ENCODE results near the gene HERC2. TPM values are rescaled to one million over a fixed set of nuclear protein-coding genes. Genes with fewer than 3 reads are reported as not detected.
A peak's percentile ranks its signal among the peaks of the same experiment; 100 is the strongest.

Gene HERC2
- total and polyA plus RNA-seq, 9 donors = 33.3 to 83.3 (median 48.9) TPM

GRCh38 chr15:28109626-28110455, 212.1 kb downstream of the HERC2 start:
- TF ChIP-seq, protein P1, sequence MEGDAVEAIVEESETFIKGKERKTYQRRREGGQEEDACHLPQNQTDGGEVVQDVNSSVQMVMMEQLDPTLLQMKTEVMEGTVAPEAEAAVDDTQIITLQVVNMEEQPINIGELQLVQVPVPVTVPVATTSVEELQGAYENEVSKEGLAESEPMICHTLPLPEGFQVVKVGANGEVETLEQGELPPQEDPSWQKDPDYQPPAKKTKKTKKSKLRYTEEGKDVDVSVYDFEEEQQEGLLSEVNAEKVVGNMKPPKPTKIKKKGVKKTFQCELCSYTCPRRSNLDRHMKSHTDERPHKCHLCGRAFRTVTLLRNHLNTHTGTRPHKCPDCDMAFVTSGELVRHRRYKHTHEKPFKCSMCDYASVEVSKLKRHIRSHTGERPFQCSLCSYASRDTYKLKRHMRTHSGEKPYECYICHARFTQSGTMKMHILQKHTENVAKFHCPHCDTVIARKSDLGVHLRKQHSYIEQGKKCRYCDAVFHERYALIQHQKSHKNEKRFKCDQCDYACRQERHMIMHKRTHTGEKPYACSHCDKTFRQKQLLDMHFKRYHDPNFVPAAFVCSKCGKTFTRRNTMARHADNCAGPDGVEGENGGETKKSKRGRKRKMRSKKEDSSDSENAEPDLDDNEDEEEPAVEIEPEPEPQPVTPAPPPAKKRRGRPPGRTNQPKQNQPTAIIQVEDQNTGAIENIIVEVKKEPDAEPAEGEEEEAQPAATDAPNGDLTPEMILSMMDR (IDR thresholded peaks at IDR 0.05) = no peak
- TF ChIP-seq EP300 (IDR thresholded peaks at IDR 0.05) = no peak
- TF ChIP-seq POLR2A (IDR thresholded peaks at IDR 0.05) = no peak
- peaks cover 6% of the 10 kb centered on the region for H3K4me1 ChIP-seq (ENCODE audit: insufficient read depth)
- no peaks in the 10 kb centered on the region for H3K36me3 ChIP-seq
- no peak overlapping the region for H3K27ac ChIP-seq
- intact Hi-C loops (cut with DNase I) = no loop called here
- H3K27me3 ChIP-seq = no peaks in the 10 kb centered on the region
- H3K9me3 ChIP-seq = no peaks in the 10 kb centered on the region
- 83 to 92% (median 87%) methylated on average over 25 of the region's 25 CpGs for WGBS, 3 donors
- peak in 1 of 5 donors; percentile 13 for DNase-seq
- no peak overlapping the region for H3K4me3 ChIP-seq

DNA sequence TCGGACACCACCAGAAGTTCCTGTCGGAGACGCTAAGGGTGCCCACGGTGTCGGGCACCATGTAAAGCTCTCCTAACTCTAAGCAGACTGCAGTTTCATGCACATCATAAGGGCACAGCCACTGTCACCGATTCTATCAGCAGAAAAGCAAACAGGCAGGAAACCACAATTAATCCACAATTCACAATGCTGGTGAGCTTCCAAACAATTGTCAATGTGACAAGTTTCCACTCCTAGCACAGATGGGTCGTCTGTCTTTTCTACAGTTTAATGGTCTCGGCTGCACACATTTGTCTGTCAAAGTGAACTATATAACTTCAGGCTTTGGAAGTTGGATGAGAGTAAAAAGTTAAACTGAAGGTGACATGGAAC, 214.1 kb downstream of the HERC2 start:
- intact Hi-C loops (cut with DNase I) = no loop called here
- Histone ChIP-seq H3K4me3 (no peak overlapping the region), H3K27me3 (no peaks in the 10 kb centered on the region), H3K36me3 (no peaks in the 10 kb centered on the region), H3K4me1 (ENCODE audit: insufficient read depth) (peaks cover 6% of the 10 kb centered on the region), H3K27ac (no peak overlapping the region), H3K9me3 (no peaks in the 10 kb centered on the region)
- TF ChIP-seq POLR2A (IDR thresholded peaks at IDR 0.05) (no peak), EP300 (IDR thresholded peaks at IDR 0.05) (no peak)
- TF ChIP-seq, protein P1 (IDR thresholded peaks at IDR 0.05) = no peak
- 57 to 65% (median 64%) methylated on average over 8 of the region's 8 CpGs for WGBS, 3 donors
- no peak for DNase-seq

GRCh38 chr15:28107111-28107903, 214.7 kb downstream of the HERC2 start:
- Histone ChIP-seq H3K27ac (no peak overlapping the region), H3K4me1 (ENCODE audit: insufficient read depth) (peaks cover 6% of the 10 kb centered on the region), H3K36me3 (no peaks in the 10 kb centered on the region), H3K27me3 (no peaks in the 10 kb centered on the region), H3K4me3 (peak overlapping the region; percentile 44), H3K9me3 (no peaks in the 10 kb centered on the region)
- peak in 2 of 5 donors; percentile 33 to 50 for DNase-seq
- WGBS, 3 donors = 3 to 5% (median 4%) methylated on average over 51 to 63 of the region's 63 CpGs
- intact Hi-C loops (cut with DNase I) = no loop called here
- no peak for TF ChIP-seq EP300 (IDR thresholded peaks at IDR 0.05)
- no peak for TF ChIP-seq POLR2A (IDR thresholded peaks at IDR 0.05)
- TF ChIP-seq, protein P1 (IDR thresholded peaks at IDR 0.05) = no peak

DNA sequence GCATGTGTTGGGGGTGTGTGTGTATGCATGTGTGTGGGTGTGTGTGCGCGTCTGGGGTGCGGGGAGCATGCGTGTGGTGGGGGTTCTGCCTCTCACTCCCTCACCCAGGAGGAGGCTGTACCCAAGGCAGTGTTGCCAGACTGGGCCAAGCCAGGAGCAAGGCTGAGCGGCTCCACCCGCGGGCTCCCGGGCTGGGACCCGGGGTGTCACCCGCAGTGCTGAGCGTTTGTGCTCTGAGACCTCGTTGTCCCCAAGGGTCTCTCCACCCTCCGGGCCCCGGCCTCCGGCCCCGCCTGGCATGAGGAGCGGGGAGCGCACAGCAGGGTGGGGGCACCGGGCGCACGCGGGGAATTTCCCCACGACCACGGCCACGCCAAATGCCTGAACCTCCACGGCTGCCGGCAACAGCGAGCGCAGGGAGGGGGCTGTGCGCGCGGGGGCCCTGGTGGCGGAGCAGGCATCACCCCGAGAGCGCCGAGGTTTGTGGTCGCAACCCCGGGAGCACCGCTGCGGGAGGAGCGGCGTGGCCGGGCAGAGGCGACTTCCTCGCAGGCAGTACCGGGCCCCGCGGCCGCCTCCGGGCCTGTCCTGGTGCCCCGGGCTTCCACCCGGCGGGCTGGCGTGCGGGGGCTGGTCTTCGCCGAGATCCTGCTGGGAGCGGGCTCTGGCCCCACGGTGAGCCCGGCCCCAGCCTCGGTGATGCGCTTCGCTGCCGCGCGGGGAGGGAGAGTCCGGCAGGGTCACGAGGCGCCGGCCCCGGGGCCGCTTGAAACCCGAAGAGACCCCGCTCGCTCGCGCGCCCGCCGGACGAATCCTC, 215.5 kb downstream of the HERC2 start:
- no peak overlapping the region for H3K27ac ChIP-seq
- intact Hi-C loops (cut with DNase I) = no loop called here
- DNase-seq = peak in 2 of 5 donors; percentile 30 to 43
- no peaks in the 10 kb centered on the region for H3K9me3 ChIP-seq
- H3K27me3 ChIP-seq = no peaks in the 10 kb centered on the region
- TF ChIP-seq EP300 (IDR thresholded peaks at IDR 0.05) = no peak
- TF ChIP-seq, protein P1 (IDR thresholded peaks at IDR 0.05) = no peak
- no peak for TF ChIP-seq POLR2A (IDR thresholded peaks at IDR 0.05)
- no peaks in the 10 kb centered on the region for H3K36me3 ChIP-seq
- H3K4me3 ChIP-seq = peak overlapping the region; percentile 44
- 2 to 6% (median 3%) methylated on average over 32 to 81 of the region's 81 CpGs for WGBS, 3 donors
- H3K4me1 ChIP-seq (ENCODE audit: insufficient read depth) = peaks cover 6% of the 10 kb centered on the region

Data from ovary (tissue), 9 donors.